SJCRH30 (cell line): ENCODE measurements around the gene KCNG3. TPM values are rescaled to one million over a fixed set of nuclear protein-coding genes. Genes with fewer than 3 reads are reported as not detected.
A peak's percentile ranks its signal among the peaks of the same experiment; 100 is the strongest.

Experiments
- DNase-seq, 2 experiments: peaks; one replicate each; pipeline ENCODE4 v3.0.0-alpha.2; 2015 to 2020
- H3K27ac ChIP-seq: fragments of 250-450 bp; sonication (Bioruptor Pico); 2 replicates; pipeline ENCODE4 v1.5.1; 2020; ENCODE audit warnings: mild to moderate bottlenecking, moderate library complexity
- H3K27me3 ChIP-seq: fragments of 250-450 bp; sonication (Bioruptor Pico); 2 replicates; pipeline ENCODE4 v1.5.1; 2020; ENCODE audit warnings: mild to moderate bottlenecking, moderate library complexity
- H3K36me3 ChIP-seq: fragments of 250-450 bp; sonication (Bioruptor Pico); 2 replicates; pipeline ENCODE4 v1.5.1; 2020; ENCODE audit warnings: mild to moderate bottlenecking, moderate library complexity
- H3K4me1 ChIP-seq: fragments of 250-450 bp; sonication (Bioruptor Pico); 2 replicates; pipeline ENCODE4 v1.5.1; 2020; ENCODE audit warnings: mild to moderate bottlenecking, moderate library complexity
- H3K4me3 ChIP-seq: fragments of 250-450 bp; sonication (Bioruptor Pico); 2 replicates; pipeline ENCODE4 v1.5.1; 2020; ENCODE audit warnings: mild to moderate bottlenecking, moderate library complexity
- H3K9me3 ChIP-seq: fragments of 250-450 bp; sonication (Bioruptor Pico); replicated peaks from 2 replicates; pipeline ENCODE4 v1.5.1; 2020; ENCODE audit warnings: mild to moderate bottlenecking, moderate library complexity
- total RNA-seq: library from RNA; depleted of rRNA; stranded (reverse); fragments of >200 nt; shearing (Covaris generic); gene quantifications from 2 replicates; pipeline ENCODE4 v1.2.3, GENCODE V29; 2014

KCNG3 gene
- total RNA-seq, 1 experiment from 2014 or later, result 0.06 TPM

- no peaks in the 10 kb centered on the region for H3K36me3 ChIP-seq
- H3K27ac ChIP-seq, result no peak overlapping the region
- peak overlapping the region; percentile 23 for H3K4me3 ChIP-seq
- H3K4me1 ChIP-seq, result peaks cover 7% of the 10 kb centered on the region
- H3K9me3 ChIP-seq, result no peaks in the 10 kb centered on the region; the same call in none of the 2 replicates
- DNase-seq, result no peak
- H3K27me3 ChIP-seq, result no peaks in the 10 kb centered on the region
Measured at GRCh38 chr2:42495611-42496010, 1.8 kb upstream of the KCNG3 start.

GRCh38 chr2:42495234-42495581 is 1.4 kb upstream of the KCNG3 start:
- Histone ChIP-seq H3K4me1 (peaks cover 7% of the 10 kb centered on the region), H3K9me3 (no peaks in the 10 kb centered on the region; the same call in none of the 2 replicates), H3K27ac (no peak overlapping the region; the same call in 1 of the 2 replicates), H3K27me3 (no peaks in the 10 kb centered on the region), H3K4me3 (peak overlapping the region; percentile 23), H3K36me3 (no peaks in the 10 kb centered on the region)
- DNase-seq, result no peak

- Histone ChIP-seq H3K27ac (no peak overlapping the region; the same call in 1 of the 2 replicates), H3K27me3 (no peaks in the 10 kb centered on the region), H3K36me3 (no peaks in the 10 kb centered on the region), H3K4me3 (peak overlapping the region; percentile 23), H3K9me3 (no peaks in the 10 kb centered on the region; the same call in none of the 2 replicates), H3K4me1 (peaks cover 7% of the 10 kb centered on the region)
- peak; percentile 74 to 92 for DNase-seq
Measured at GRCh38 chr2:42494355-42495233, 812 bp upstream of the KCNG3 start.

GRCh38 chr2:42492691-42493467 is 903 bp downstream of the KCNG3 start:
- Histone ChIP-seq H3K4me3 (no peak overlapping the region), H3K9me3 (no peaks in the 10 kb centered on the region; the same call in none of the 2 replicates), H3K27me3 (no peaks in the 10 kb centered on the region), H3K36me3 (no peaks in the 10 kb centered on the region), H3K4me1 (peaks cover 5% of the 10 kb centered on the region), H3K27ac (no peak overlapping the region)
- no peak for DNase-seq

- no peak overlapping the region for H3K27ac ChIP-seq
- H3K4me1 ChIP-seq, result no peaks in the 10 kb centered on the region
Measured at GRCh38 chr2:42488297-42488696, 5.5 kb downstream of the KCNG3 start.

DNA sequence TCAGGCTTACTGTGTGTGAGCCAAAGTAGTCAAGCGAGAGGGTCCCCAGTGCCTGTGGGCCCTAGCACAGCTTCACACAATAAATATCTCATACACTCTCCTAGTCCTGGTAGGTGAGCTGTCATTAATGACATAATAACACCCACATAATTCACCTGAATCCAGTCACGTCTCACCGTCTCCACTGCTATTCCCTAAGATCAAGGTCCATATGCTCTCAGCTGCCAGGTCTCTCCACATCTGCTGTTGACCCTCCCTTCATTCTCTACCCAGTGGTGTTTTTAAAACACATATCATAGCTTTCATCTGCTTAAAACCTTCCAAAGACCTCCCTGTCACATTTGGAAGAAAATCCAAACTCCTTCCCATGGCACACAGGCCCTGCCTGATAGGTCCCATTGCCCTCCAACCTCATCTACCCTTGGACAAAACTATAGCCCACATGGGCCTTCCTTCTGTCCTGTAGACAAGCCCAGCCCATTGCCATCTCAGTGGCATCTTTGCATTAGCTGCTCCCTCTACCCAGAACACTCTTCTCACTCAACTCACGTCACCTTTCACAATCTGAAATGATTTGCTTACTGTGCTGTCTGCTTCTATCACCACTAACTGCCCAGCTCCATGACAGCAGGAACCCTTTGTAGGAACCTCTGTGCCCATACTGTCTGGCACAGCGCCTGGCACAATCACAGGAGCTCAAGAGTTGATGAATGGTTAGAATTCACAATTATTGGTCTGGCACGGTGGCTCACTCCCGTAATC is 7.5 kb downstream of the KCNG3 start:
- Histone ChIP-seq H3K27me3 (no peaks in the 10 kb centered on the region), H3K27ac (no peak overlapping the region), H3K4me1 (no peaks in the 10 kb centered on the region), H3K36me3 (no peaks in the 10 kb centered on the region), H3K4me3 (no peak overlapping the region), H3K9me3 (no peaks in the 10 kb centered on the region)
- DNase-seq, result no peak

More at GRCh38 chr2:42488297-42488696, 5.5 kb downstream of the KCNG3 start:
- no peak for DNase-seq
- Histone ChIP-seq H3K36me3 (no peaks in the 10 kb centered on the region), H3K4me3 (no peak overlapping the region), H3K27me3 (no peaks in the 10 kb centered on the region), H3K9me3 (no peaks in the 10 kb centered on the region)

DNA sequence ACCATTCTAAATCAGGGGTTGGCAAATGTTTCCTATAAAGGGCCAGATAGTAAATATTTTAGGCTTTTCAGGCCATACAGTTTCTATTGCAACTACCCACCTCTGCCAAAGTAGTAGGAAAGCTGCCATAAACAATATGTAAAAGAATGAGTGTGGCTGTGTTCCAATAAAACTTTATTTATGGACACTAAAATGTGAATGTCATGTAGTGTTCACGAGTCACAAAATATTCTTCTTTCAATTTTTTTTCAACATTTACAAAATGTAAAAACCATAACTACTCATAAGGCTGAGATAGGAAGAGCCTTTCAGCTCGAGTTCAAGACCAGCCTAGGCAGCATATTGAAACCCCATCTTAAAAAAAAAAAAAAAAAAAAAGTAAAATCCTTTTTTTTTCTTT is 13.4 kb downstream of the KCNG3 start:
- no peak for DNase-seq
- Histone ChIP-seq H3K4me3 (no peak overlapping the region), H3K36me3 (no peaks in the 10 kb centered on the region), H3K27ac (no peak overlapping the region), H3K9me3 (no peaks in the 10 kb centered on the region), H3K27me3 (no peaks in the 10 kb centered on the region), H3K4me1 (no peaks in the 10 kb centered on the region)

- no peak for DNase-seq
- H3K36me3 ChIP-seq, result no peaks in the 10 kb centered on the region
Measured at GRCh38 chr2:42474765-42475454, 18.9 kb downstream of the KCNG3 start.

DNA sequence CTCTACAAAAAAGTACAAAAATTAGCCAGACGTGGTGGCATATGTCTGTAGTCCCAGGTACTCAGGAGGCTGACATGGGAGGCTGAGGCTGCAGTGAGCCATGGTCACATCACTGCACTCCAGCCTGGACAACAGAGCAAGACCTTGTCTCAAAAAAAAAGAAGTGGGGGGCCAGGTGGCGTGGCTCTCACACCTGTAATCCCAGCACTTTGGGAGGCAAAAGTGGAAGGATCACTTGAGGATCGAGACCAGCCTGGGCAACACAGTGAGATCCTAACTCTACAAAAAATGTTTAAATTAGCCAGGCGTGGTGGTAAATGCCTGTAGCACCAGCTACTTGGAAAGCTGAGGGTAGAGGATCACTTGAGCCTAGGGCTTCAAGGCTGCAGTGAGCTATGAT is 23.1 kb downstream of the KCNG3 start:
- Histone ChIP-seq H3K9me3 (0 out of 2 replicates have a peak, but pooled peaks cover 2% of the 10 kb centered on the region), H3K27me3 (no peaks in the 10 kb centered on the region), H3K4me3 (no peak overlapping the region), H3K27ac (no peak overlapping the region), H3K4me1 (no peaks in the 10 kb centered on the region), H3K36me3 (no peaks in the 10 kb centered on the region)
- no peak for DNase-seq

More at GRCh38 chr2:42474765-42475454, 18.9 kb downstream of the KCNG3 start:
- H3K27ac ChIP-seq, result no peak overlapping the region
- H3K27me3 ChIP-seq, result no peaks in the 10 kb centered on the region
- 0 out of 2 replicates have a peak, but pooled peaks cover 2% of the 10 kb centered on the region for H3K9me3 ChIP-seq
- no peaks in the 10 kb centered on the region for H3K4me1 ChIP-seq
- H3K4me3 ChIP-seq, result no peak overlapping the region

DNA sequence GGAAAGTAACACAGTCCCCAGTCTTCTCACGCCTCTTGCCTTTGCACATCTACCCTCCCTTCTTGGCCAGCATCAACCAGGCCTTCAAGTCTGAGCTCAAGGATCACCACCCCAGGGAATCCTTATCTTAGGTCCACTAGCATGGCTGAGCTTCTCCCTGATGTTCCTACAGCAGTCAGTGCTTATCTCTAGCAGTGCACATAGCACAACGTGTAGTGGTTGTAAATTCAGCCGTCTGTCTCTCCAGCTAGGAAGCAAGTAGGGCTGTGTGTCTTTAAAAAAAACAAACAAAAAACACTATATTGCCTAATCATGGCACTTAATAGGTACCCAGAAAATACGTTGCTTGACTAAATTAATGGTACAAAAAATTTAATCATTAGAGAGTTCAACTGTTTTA is 29.2 kb downstream of the KCNG3 start:
- H3K4me3 ChIP-seq, result no peak overlapping the region
- H3K27ac ChIP-seq, result no peak overlapping the region
- no peaks in the 10 kb centered on the region for H3K4me1 ChIP-seq
- no peaks in the 10 kb centered on the region for H3K27me3 ChIP-seq
- H3K36me3 ChIP-seq, result no peaks in the 10 kb centered on the region
- 0 out of 2 replicates have a peak, but pooled peaks cover 6% of the 10 kb centered on the region for H3K9me3 ChIP-seq
- DNase-seq, result no peak

DNA sequence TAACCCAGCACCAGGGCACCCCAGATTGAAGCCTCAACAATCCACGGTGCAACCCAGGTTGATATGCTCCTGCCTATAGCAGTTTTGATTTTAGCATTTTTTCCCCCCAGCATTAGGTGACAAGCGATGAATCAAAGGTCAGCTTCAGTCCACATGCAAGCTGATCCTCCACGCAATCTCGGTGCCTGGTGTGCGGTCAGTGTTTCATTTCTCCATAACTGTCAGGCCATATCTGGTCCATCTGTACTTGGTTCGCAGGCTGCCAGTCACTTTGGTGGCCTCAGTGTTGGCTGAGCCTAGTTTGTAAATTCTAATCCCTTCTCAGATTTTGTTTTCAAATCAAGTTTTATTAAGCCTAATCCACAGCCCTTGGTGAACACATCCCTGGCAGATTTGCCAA is 30.2 kb downstream of the KCNG3 start:
- H3K27me3 ChIP-seq, result no peaks in the 10 kb centered on the region
- no peaks in the 10 kb centered on the region for H3K36me3 ChIP-seq
- no peak overlapping the region for H3K4me3 ChIP-seq
- no peak for DNase-seq
- H3K4me1 ChIP-seq, result no peaks in the 10 kb centered on the region
- H3K27ac ChIP-seq, result no peak overlapping the region
- H3K9me3 ChIP-seq, result 0 out of 2 replicates have a peak, but pooled peaks cover 6% of the 10 kb centered on the region

DNA sequence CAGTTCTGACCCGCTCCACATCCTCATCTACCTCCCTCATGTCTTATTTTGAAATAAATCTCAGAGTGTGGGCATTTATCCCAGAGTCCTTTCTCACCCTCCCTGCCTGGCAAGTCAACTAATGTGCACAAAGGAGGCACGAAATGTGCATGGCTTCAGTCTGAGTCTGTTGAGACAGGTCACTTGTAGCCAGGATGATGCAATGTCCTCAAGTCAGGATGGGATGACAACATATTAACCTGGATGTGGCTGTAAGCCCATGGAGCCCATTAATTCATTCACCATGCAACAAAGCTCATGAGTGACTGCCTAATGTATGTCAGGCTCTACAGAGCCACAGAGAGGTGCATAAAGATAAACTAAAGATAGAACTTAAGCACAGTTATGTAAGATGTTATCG is 34.5 kb downstream of the KCNG3 start:
- no peak for DNase-seq
- Histone ChIP-seq H3K9me3 (0 out of 2 replicates have a peak, but pooled peaks cover 5% of the 10 kb centered on the region), H3K27me3 (no peaks in the 10 kb centered on the region), H3K4me1 (no peaks in the 10 kb centered on the region), H3K36me3 (no peaks in the 10 kb centered on the region), H3K27ac (no peak overlapping the region), H3K4me3 (no peak overlapping the region)

DNA sequence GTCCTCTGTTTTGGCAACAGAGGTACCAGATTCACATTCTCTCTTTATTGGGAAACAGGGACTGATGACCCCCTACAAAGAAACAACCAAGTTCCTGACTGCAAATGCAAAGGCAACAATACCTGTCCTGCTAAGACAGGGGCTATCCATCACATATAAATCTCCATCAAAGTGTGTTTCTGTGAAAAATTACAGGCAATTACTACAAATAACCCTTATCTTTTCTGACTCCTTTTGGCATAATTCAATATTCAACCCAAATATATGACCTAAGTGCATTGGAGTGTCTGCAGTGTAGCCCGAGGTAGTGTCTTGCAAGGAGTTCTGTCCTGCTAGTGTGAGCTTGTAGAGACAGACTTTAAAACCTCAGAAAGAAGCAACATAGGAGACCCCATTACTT is 35.4 kb downstream of the KCNG3 start:
- H3K36me3 ChIP-seq, result no peaks in the 10 kb centered on the region
- H3K9me3 ChIP-seq, result 0 out of 2 replicates have a peak, but pooled peaks cover 3% of the 10 kb centered on the region
- H3K4me3 ChIP-seq, result no peak overlapping the region
- no peak overlapping the region for H3K27ac ChIP-seq
- no peaks in the 10 kb centered on the region for H3K27me3 ChIP-seq
- H3K4me1 ChIP-seq, result no peaks in the 10 kb centered on the region
- DNase-seq, result no peak

- no peak for DNase-seq
- Histone ChIP-seq H3K27ac (no peak overlapping the region), H3K4me3 (no peak overlapping the region), H3K36me3 (no peaks in the 10 kb centered on the region), H3K4me1 (no peaks in the 10 kb centered on the region), H3K27me3 (no peaks in the 10 kb centered on the region), H3K9me3 (peaks cover 3% of the 10 kb centered on the region; the same call in 1 of the 2 replicates)
Measured at GRCh38 chr2:42457011-42457410, 36.8 kb downstream of the KCNG3 start.
